Activated B cell treated with CpG ODN at 0.5 μM for 24 hours (primary cell): ENCODE measurements around the gene C1orf52. TPM values are rescaled to one million over a fixed set of nuclear protein-coding genes. Genes with fewer than 3 reads are reported as not detected.

Experiments used
- ATAC-seq: fragments of 200-7000 bp; cut with Tn5 transposase; one replicate; pipeline ENCODE4 v1.10.0; 2021; ENCODE audit warnings: low read depth, mild to moderate bottlenecking, moderate library complexity
- CTCF ChIA-PET: fragments of 350-600 bp; sonication (Branson Sonifier 250); formaldehyde crosslinking; loops from one replicate; lab custom pipeline; 2021; ENCODE audit warnings: antibody characterized with exemption; lab: Charles Lee
- POLR2A ChIA-PET: fragments of 350-600 bp; sonication (Branson Sonifier 250); formaldehyde crosslinking; loops from one replicate; lab custom pipeline; 2021; ENCODE audit warnings: antibody characterized with exemption; lab: Charles Lee
- DNase-seq: peaks from one replicate; pipeline ENCODE4 v3.0.0; 2022
- H3K27ac Mint-ChIP-seq: one replicate; pipeline ENCODE4 v1.8.0; 2020; ENCODE audit warnings: mixed read lengths
- H3K27me3 Mint-ChIP-seq: one replicate; pipeline ENCODE4 v1.8.0; 2021; ENCODE audit warnings: mixed read lengths
- H3K36me3 Mint-ChIP-seq: one replicate; pipeline ENCODE4 v1.8.0; 2021; ENCODE audit warnings: low read depth, mixed read lengths
- H3K4me1 Mint-ChIP-seq: one replicate; pipeline ENCODE4 v1.8.0; 2021; ENCODE audit warnings: mixed read lengths
- H3K4me3 Mint-ChIP-seq: one replicate; pipeline ENCODE4 v1.8.0; 2020; ENCODE audit warnings: mild to moderate bottlenecking, mixed read lengths
- H3K9me3 Mint-ChIP-seq: one replicate; pipeline ENCODE4 v1.8.0; 2020; ENCODE audit warnings: mixed read lengths
- intact Hi-C: fragments of 100-400 bp; cut with micrococcal nuclease; formaldehyde crosslinking; loops from one replicate; pipeline ENCODE4 v1.15.1; 2024
- total RNA-seq: library from RNA; stranded (reverse); gene quantifications from 2 replicates; pipeline ENCODE4 v1.2.3, GENCODE V29; 2022
- TF ChIP-seq, protein P1 (sequence below): fragments of 200-600 bp; IDR thresholded peaks from one replicate; pipeline ENCODE4 v1.8.0; 2022; ENCODE audit warnings: antibody characterized with exemption, mild to moderate bottlenecking

The C1orf52 gene
- total RNA-seq, result 31.4 and 32.0 TPM in 2 replicates

DNA sequence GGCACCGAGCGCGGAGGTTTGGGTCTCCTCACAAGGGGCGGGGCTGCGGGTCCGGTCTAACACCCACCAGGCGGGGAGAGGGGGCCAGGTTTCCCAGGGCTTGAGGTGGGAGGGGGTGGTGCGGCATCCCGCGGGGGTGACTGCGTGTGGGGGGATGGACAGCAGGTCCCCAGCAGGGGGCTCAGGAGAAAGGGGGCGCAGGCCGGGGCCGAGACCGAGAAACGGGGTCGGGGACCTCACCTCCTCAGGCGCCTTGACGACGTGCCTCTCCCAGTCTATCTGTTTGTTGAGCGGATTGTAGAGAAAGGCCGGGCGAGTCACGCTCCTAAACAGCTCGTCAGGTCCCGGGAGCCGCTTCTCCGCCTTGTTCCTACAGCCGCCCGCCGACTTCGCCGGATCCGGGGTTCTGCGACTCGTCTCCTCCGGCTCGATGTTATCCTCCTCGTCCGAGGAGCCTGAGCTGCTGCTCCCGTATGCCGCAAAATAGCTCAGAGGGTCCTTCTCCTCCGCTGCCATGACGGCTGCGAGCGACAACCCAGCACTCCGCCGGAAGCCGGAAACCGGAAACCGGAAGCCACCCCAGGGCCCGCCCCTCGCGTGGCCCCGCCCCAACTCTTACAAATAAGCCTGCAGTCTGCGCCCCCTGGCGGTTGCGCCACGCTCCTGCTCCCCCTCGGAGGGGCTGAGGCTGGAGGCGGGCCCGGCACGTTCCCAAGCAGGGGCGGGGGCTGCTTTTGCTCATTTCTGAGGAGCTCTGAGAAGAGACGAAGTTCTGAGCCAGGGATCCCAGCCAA lies at the start of gene C1orf52:
C1orf52 (minus strand) TSS at position 545 of the 794 bp plus-strand sequence; CDS start at position 516, 29 bp downstream.
- Mint-ChIP-seq H3K36me3 (peaks cover 56% of the 10 kb centered on the region), H3K4me1 (peaks cover 37% of the 10 kb centered on the region), H3K27me3 (no peaks in the 10 kb centered on the region), H3K9me3 (no peaks in the 10 kb centered on the region), H3K27ac (peak within 1 kb of the TSS; percentile 92), H3K4me3 (peak within 1 kb of the TSS; percentile 98)
- TF ChIP-seq, protein P1, sequence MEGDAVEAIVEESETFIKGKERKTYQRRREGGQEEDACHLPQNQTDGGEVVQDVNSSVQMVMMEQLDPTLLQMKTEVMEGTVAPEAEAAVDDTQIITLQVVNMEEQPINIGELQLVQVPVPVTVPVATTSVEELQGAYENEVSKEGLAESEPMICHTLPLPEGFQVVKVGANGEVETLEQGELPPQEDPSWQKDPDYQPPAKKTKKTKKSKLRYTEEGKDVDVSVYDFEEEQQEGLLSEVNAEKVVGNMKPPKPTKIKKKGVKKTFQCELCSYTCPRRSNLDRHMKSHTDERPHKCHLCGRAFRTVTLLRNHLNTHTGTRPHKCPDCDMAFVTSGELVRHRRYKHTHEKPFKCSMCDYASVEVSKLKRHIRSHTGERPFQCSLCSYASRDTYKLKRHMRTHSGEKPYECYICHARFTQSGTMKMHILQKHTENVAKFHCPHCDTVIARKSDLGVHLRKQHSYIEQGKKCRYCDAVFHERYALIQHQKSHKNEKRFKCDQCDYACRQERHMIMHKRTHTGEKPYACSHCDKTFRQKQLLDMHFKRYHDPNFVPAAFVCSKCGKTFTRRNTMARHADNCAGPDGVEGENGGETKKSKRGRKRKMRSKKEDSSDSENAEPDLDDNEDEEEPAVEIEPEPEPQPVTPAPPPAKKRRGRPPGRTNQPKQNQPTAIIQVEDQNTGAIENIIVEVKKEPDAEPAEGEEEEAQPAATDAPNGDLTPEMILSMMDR, result peak; percentile 88
- peak; percentile 96 for ATAC-seq
- POLR2A ChIA-PET, result interaction anchor here (0.6 to 4.3 kb wide), 12 partner anchors 9 to 753 kb away, joined by 3 to 115 read pairs (median 4); partner anchors contain the start of genes BCL10, GNG5, SPATA1 and ZNHIT6
- intact Hi-C loops, result loop anchor here (1.0 to 10.0 kb wide), 9 partner anchors 17 to 825 kb away; partner anchors contain the start of genes BCL10, GNG5, MCOLN2 and SPATA1
- DNase-seq, result peak; percentile 99
- CTCF ChIA-PET, result interaction anchor here (0.8 to 6.4 kb wide), 8 partner anchors 9 to 315 kb away, joined by 3 to 89 read pairs (median 5); partner anchors contain the start of gene BCL10

DNA sequence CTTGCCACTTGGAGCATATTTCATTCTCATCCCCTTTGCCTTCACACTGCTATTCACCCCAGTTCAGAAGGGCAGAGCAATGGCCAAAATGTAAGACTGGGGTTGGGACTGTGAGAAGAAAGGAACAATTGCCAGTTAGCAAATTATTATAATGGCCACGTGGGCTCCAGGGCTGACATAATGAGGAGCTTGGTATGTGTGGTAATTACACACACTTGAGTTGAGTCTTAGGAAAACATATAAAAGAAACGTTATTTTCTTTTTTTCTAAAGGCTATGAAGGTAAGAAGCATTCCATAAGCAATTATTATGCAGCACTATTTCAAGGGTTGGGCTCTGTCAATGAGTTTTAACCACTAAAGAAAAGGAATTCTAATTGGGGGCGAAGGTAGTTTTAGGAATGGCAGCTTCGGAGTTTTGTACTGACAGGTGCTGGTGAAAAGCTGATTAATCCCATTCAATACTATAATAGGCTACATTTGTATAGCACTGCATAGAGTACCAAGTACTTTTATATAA lies 49.4 kb upstream of the C1orf52 start:
- no peak for ATAC-seq

DNA sequence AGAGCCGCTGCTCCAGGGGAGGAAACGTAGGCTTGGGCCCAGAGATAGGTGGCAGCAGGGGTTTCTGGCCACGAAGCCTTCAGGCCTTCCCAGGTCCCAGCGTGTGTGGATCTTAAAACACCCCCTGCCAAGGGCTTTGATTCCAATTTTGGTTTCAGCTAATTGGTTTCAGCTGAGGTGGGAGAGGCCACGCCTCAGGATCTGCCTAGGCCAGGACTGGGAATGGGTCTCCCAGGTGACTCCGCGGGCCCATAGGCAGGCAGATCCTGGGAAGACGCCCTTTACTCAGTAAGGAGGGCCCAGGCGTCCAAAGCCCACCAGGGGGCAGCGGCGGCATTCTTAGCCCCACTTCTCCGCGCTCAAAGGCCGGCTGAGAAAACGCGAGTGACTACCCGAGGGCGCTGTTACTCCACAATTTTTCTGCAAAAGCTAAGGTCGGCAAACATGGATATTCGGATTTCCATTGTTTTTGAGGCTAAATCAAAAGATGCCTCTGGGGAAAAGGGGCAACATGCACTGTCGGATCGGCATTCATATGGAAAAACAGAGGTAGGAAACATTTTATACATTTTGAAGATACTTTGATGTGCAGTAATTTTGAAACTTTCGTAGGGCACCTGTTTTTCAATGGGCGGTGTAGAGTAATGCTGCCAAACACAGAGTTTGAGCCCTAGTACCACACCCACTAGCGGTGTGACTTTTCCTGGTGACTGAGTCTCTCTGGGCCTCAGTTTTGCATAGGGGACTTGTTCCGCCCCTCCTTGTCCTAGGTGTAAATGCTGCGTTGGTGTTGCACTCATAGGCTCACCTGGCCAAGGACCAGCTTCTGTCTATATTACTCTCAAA lies 48.7 kb upstream of the C1orf52 start:
- Mint-ChIP-seq H3K4me1 (peaks cover 9% of the 10 kb centered on the region), H3K27me3 (peaks cover 2% of the 10 kb centered on the region), H3K36me3 (no peaks in the 10 kb centered on the region), H3K27ac (peak overlapping the region; percentile 41), H3K4me3 (peak overlapping the region; percentile 66), H3K9me3 (no peaks in the 10 kb centered on the region)
- CTCF ChIA-PET, result interaction anchor here (0.6 to 2.5 kb wide), 11 partner anchors 11 to 710 kb away, joined by 3 to 21 read pairs (median 4); partner anchors contain the start of gene BCL10
- TF ChIP-seq, protein P1, result peak; percentile 61
- DNase-seq (peak; percentile 57), ATAC-seq (peak; percentile 95)
- intact Hi-C loops, result loop anchor here (1.0 to 10.0 kb wide), 8 partner anchors 49 to 603 kb away; partner anchors contain the start of genes C1orf52 and DDAH1
- POLR2A ChIA-PET, result no interaction called here

More for the DNA sequence above, 49.4 kb upstream of the C1orf52 start:
- H3K4me3 Mint-ChIP-seq, result no peak overlapping the region
- H3K36me3 Mint-ChIP-seq, result no peaks in the 10 kb centered on the region
- POLR2A ChIA-PET, result interaction anchor here (0.6 kb wide), 1 partner anchor 733 kb away, joined by 5 read pairs; no protein-coding TSS in a partner anchor
- H3K4me1 Mint-ChIP-seq, result peaks cover 9% of the 10 kb centered on the region
- no peak for DNase-seq
- H3K27me3 Mint-ChIP-seq, result peaks cover 2% of the 10 kb centered on the region
- CTCF ChIA-PET, result interaction anchor here (0.6 to 2.5 kb wide), 10 partner anchors 12 to 710 kb away, joined by 3 to 21 read pairs (median 4); partner anchors contain the start of gene BCL10
- TF ChIP-seq, protein P1, result no peak
- no peak overlapping the region for H3K27ac Mint-ChIP-seq
- H3K9me3 Mint-ChIP-seq, result no peaks in the 10 kb centered on the region
- intact Hi-C loops, result loop anchor here (1.0 to 10.0 kb wide), 8 partner anchors 50 to 602 kb away; partner anchors contain the start of genes C1orf52 and DDAH1

DNA sequence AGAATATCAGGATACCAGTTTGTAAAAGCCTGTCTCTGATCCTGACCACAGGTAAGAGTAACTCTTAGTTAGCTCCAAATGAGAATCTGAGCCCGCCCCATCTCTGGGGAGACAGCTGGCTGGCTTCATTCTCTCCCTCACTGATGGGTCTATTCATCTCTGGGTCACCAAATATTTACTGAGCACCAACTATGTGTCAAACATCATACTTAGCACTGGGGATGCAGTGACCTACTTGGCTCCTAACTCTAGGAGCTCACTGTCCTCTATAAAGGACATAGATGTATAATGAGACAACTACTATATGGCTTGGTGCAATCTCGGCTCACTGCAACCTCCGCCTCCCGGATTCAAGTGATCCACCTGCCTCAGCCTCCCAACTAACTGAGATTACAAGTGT lies 46.8 kb upstream of the C1orf52 start:
- no peak overlapping the region for H3K4me3 Mint-ChIP-seq
- ChIA-PET POLR2A (interaction anchor here (0.5 kb wide), 1 partner anchor 1088 kb away, joined by 5 read pairs; no protein-coding TSS in a partner anchor), CTCF (interaction anchor here (0.9 kb wide), 1 partner anchor 11 kb away, joined by 3 read pairs; no protein-coding TSS in a partner anchor)
- TF ChIP-seq, protein P1, result no peak
- ATAC-seq, result no peak
- peaks cover 4% of the 10 kb centered on the region for H3K36me3 Mint-ChIP-seq
- H3K9me3 Mint-ChIP-seq, result no peaks in the 10 kb centered on the region
- no peak for DNase-seq
- H3K27ac Mint-ChIP-seq, result no peak overlapping the region
- peaks cover 2% of the 10 kb centered on the region for H3K27me3 Mint-ChIP-seq
- peaks cover 7% of the 10 kb centered on the region for H3K4me1 Mint-ChIP-seq
- intact Hi-C loops, result loop anchor here (10.0 kb wide), 2 partner anchors 159 to 579 kb away; partner anchors contain the start of gene DDAH1
